Stimulated activated CD4-positive, alpha-beta T cell treated with anti-CD3 and anti-CD28 coated beads, TNF-alpha, amount 100 ng/mL, for 48 hours (primary cell): Measurements from ENCODE around the gene CCDC179.
A peak's percentile ranks its signal among the peaks of the same experiment; 100 is the strongest.

ENCODE experiments used
- DNase-seq, 3 donors: peaks; one replicate each; pipeline ENCODE4 v3.0.0-alpha.2; 2020; ENCODE audit warnings: low read depth in 3 of 3

Gene CCDC179

DNA sequence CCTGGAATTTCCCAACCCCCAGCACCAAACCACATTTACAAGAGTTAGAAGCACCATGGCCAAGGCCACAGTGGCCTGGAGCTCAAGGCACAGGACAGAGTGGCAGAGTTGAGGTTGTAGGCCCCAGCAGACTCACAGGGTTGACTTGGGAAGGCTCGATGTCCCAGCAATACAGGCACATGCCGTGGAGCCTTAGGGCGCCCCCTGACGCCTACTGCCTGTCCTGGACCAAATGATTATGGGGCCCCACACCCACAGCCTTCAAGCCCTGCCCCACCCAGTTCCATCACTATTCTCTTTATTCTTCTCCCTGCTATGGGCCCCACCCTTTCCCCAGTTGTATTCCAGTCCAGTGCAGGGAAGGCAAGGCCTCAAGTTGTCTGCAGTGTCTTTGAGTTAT is at the start of gene CCDC179:
Gene CCDC179, minus strand, starts transcription at position 234 of the 400 bp plus-strand sequence. Its CDS starts 53 bp downstream, at position 181.
- DNase-seq, result no peak

DNA sequence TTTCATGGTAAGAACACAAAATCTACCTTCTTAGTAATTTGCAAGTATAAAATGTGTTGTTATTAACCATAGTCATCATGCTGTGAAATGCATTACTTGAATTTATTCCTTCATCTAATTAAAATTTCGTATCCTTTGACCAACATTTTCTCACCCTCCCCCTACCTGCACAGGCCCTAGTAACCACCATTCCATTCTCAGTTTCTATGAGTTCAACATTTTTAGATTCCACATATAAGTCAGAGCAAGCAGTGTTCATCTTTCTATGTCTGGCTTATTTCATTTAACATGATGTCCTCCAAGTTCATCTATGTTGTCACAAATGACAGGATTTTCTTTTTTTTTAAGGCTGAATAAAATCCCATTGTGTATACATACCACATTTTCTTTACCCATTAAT is 43.5 kb upstream of the CCDC179 start:
- no peak for DNase-seq

DNA sequence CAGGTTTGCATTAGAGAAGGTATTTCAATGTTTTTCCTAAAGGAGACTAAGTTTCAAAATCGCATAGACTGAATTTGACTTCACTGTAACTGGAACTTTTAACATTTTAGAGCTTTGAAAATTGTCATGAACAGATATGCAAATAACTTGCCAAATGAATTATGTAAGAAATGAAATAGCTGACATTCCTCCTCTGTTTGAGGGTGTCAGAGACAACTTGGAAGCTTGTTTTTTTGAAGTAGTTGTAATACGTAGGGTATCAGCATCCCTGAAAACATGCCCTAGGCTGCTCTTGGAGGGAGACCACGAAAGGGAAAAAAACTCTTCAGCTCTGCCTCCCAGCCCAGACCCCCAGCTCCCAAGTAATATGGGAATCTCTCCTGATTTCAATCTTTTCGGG is 41.3 kb upstream of the CCDC179 start:
- DNase-seq, result no peak

DNA sequence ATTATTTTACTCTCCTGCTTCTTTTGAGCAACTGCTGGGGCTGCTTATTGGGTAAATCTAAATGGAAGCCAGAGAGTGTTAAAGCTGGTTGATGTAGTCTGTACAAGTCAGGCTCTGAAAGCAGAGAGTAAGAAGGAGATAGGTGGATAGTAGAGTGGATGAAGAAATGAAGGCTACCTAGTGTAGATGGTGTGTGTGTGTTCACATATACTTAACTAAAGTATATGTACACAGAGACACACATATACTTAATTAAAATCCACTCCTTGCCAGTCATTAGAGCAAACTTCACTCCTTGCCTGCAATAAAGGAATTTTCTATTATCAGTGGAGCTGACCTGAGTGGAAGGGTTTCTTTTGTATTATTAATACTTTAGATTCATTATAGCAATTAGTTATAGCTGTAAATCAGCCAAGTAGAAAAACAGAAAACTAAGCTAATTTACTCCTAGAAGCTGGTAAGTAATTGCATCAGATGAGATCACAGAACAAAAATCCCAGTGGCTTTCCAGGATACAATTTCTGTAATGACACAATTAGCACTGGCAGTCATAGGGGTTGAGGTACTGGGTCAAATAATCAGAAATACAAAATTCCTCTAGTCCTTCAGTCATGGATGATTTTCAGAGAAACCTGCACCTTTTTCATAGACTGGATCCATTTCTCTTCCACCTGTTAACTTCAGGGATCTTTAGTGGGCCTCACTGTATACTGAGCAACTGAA is 40.7 kb upstream of the CCDC179 start:
- DNase-seq, result no peak

DNA sequence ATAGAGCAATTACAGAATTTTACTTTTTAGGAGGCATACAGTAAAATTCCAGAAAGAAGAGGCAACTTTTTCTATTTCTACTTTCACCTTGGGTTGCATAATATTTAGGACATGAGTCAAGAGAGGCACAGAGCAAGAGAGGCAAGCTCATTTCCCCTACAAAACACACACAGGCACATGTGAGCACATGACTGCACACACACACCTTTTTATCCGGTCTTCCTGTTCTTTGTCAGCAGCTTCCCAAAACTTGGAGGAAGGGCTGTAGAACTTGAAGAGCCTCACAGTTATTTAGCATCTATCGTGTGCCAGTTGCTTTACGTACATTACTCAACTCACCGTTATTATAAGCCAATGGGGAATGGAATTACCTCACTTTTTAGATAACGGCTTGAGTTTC is 37.8 kb upstream of the CCDC179 start:
- no peak for DNase-seq

DNA sequence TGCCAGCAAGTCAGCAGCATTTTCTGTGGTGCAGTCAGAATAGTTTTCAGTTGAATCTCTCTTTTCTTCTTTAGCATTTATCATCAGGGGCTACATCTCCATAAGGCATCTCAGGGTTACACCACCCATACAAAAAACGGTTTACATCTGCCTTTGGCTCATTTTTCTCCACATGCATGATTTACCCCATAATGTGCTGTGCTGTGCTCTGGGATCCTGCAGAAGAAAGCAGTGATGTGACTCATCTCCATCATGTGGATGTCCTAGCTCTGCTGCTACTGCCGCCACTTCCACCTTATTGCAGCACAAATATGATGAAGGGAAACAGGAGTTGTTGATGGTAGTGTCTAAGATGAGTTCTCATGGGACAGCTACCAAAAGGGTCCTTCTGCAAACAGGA is 30.0 kb upstream of the CCDC179 start:
- DNase-seq, result no peak

DNA sequence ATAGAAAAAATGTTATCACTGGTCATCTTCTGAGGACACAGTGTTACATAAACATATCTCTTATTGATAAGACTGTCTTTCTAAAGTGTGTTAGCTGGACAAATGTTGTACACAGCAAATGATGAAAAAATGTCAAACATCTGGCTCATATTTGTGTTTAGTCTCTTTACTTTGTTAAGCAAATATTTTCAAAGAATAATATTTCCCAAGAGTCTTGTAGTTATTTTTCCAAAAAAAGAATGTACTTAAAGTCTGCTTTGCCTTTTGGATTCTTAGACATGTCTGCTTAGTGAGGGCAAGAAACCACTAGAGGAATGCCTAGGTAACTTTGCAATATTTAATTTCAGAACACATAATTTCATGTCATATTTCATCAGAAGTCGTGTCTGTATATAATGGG is 23.9 kb upstream of the CCDC179 start:
- DNase-seq, result no peak

DNA sequence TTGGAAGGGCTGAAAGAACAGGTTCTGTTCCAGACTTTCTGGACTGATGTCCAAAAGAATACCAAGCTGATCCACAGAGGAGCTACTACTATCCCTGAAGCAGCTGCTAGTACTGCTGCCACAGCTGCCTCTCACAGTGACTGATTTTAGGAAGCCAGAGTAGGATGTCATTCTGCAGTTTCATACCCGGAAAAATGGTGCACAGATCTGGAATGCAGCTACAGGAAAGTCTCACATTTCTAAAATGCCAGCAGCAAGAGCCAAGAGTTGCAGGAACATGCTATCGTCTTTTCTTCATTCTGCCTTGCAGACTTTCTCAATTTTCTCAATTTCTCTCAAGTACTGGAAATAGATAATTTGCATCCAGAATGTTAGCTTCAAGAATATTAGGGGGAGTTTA is 19.4 kb upstream of the CCDC179 start:
- DNase-seq, result no peak

DNA sequence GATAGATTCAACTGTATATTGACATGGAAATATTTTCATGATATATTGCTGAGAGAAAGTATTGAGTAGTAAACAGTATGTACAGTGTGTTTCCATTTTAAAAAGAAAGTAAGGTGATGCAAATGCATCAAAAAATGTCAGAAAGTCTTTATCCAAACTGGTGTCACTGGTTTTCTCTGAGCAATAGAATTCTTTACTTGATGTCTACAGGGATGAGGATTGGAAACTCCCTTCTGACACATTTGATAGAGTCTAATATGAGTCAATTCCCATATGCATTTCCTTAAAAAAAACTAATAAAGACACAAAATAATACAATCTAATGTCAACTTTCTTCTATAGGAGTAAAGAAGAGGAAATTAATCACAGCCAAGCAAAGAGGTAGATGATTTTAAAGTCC is 18.3 kb upstream of the CCDC179 start:
- no peak for DNase-seq

DNA sequence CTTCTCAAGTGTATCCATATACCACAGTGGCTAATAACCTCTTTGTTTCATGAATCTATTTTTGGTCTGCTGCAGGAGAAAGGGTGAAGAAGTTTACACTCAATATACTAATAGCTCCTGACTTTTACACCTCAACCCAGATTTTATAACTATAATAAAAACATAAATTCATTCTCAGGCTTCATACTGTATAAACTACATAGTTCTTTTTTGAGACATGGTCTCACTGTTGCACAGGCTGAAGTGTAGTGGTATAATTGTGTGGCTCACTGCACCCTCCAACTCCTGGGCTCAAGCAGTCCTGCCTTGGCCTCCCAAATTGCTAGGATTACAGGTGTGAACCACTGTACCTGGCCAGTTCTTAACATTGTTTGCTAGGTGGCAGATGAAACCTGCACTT is 17.8 kb upstream of the CCDC179 start:
- DNase-seq, result no peak

DNA sequence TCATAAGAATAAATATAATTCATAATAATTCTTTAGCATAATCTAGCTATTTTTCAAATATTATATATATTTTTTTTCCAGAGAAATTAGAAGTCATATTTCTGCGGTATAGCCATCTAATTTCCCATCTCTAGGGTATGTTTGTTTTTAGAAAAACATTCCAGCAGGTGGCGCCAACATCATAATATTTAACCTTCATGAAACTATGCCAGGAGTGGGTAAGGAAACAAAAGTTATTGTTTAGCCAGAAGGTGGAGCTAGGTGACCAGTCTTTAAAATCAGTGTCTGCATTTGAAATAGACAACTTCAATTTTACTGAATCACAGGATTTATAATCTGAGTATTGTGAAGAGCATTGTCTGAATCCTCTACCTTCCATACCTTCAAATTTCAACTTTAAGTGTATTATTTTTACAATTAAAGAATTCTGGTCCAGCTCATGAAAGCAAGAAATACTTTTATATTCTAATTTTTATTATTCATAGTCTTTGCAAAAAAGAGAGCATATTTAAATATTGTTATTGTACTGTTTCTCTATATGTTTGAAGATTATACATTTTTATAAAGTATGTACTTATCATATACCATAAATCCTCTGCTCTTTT is 15.7 kb upstream of the CCDC179 start:
- peak; percentile 9 to 49 (median 34) for DNase-seq

DNA sequence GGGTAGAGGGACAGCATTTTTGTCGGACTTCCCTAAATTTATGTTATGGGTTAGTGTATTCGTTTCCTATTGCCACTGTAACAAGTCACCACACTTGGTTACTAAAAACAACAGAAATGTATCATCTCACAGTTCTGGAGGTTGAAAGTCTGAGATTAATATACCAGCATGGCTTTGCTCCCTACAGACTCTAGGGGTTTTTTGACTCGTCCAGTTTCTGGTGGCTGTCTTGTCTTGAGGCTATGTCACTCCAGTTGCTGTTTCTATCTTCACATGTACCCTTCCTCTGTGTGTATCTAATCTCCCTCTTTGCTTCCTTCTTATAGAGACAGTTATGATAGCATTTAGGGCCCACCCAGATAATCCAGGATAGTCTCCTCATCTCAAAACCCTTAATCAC is 9.1 kb upstream of the CCDC179 start:
- DNase-seq, result no peak

DNA sequence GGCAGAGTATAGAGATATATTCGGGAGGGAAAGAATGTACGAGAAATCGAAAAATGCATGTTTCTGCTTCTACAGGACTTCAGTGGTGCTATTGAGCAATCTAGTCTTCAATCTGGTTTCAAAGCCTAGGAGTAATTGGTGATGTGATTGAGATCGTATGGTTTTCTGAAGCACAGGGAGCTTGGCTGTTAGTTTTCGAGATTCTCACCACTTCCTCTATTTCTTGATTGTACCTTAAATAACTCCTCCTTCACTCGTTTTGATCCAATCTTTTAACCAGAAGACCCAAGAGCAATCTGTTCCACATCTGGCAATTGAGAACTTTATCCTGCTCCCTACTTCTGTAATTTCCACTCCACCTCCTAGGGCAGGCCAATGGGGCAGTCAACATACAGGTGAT is 518 bp downstream of the CCDC179 start:
- no peak for DNase-seq

DNA sequence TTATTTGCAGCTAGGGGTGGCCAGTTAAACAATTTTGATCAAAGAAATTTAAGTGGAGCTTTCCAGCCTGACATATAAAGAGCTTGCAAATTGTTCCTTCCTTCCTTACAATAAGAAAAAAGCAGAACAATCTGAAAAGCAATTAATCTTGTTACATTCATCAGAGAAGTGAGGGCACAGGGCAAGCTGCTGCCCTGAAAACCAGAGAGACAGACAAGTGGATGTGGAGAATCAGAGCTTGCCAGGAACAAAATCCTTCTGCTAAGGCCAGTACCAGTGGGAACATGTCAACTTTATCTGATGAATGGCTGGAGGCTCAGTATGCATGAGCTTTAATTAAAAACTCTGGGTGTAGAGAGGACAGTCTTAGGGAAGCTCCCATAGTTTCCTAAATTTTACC is 8.8 kb downstream of the CCDC179 start:
- no peak for DNase-seq

DNA sequence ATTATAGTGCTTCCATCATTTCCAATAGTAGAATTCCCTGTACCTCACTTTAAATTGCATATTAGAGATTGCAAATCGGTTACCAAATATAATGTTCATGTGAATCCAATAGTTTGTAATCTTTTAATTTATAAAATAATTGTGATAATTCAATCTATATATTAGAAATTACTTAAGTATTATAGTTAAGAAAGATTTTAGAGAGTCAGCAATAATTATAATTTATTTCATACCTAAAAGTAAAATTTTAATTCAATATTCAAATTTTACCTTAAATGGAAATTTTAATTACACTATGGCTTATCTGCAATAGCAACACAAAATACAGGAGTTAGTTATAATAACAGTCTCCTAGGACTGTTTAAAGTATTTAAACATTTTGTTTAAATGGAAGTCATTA is 13.5 kb downstream of the CCDC179 start:
- no peak for DNase-seq

DNA sequence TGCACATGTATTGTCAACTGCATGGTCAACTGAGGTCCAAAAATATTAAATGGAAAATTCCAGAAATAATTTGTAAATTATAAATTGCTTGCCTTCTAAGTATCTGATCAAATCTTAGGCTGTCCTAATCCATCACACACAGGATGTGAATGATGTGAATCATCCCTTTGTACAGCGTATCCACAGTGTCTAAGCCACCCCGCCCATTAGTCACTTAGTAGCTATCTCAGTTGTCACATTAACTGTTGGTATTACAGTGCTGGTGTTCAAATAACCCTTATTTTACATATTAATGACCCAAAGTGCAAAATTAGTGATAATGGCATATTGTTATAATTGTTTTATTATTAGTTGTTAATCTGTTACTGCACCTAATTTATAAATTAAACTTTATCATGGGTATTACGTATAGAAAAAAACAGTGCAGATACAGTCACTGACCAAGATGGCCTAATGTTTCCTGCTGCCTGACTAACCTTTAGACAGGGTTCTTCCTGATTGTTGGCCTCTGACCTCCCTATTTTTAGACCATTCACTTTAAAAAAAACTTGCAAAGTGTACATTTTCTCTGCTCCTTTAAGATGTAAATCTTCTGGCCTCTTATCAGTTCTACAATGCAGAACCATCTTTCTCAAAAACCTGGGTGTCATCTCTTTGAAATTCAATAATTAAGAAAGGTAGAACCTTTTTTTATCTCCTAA is 27.8 kb downstream of the CCDC179 start:
- DNase-seq, result peak in 1 of 3 donors; percentile 3

DNA sequence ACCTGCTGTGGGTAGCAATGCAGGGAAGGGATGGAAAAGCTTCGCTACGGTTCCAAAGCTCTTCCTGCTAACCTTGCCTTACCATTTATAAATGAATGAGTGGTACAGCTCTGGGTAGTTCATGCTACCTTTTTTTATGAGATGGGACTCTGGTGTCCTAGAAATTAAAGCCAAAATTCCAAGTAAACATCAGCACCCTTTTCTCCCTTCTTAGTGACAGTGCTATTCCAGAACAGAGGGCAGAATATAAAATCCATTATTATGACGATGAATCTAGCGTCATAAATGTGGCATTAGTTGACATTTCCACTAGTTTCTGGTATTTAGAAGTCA is 30.2 kb downstream of the CCDC179 start:
- no peak for DNase-seq

DNA sequence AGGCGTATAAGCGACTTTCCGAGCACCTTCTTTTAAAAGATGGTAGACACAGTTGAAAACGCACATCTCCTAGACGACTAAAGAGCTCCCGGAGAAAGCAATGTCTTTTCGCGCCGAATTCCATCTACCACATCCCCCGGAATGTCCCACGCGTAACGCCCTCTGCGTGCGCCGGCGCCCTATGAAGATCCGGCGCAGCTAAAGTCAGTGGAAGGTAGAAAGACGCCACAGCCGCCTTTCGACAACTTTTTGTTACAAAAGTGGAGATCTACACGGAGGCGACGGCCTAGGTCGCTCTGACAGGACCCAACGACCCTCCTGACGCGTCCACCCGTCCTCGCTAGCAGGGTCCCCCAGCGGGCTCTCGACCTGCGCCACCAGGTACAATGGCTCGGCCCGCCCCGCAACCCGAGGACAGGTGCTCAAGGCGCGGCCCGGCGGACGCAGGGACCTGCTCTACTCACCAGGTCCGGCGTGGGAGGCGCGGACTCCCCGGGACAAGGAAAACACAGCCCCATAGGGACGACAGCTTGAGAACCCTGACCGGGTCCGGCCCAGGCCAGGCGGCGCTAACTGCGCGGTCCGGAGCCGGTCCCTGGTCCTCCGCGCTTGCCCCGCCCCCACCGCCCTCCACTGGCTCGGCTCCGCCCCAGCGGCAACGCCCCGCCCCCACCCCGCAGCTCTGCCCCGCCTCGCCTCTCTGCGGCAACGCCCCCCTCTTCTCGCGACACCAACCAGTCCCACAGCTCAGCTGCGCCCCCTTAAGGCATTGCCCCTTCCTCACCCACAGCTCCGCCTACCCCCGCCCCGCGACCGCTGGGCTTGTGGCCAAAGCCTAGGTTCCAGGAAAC is 30.8 kb downstream of the CCDC179 start, which contains the start of gene SVIP:
Gene SVIP, minus strand, starts transcription at position 571 of the 851 bp plus-strand sequence. Its CDS starts 53 bp downstream, at position 518.
- peak; percentile 83 to 98 (median 90) for DNase-seq

DNA sequence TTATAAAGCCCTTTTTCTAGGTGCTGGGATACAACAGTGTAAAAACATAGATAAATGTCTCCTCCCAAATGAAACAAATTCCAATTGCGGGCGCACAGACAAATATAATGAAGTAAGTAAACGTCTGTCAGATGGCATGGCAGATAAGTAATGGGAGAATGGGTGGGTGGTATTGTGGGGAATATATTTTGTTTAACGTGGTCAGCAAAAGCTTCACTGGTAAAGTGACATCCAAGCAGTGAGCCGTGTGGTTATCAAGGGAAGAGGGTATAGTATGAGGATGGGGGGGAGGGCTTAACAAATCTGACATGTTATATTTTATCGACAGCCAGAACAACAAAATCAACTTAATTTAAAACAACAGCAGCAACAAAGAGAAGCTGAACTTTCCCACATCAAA is 31.9 kb downstream of the CCDC179 start:
- no peak for DNase-seq

DNA sequence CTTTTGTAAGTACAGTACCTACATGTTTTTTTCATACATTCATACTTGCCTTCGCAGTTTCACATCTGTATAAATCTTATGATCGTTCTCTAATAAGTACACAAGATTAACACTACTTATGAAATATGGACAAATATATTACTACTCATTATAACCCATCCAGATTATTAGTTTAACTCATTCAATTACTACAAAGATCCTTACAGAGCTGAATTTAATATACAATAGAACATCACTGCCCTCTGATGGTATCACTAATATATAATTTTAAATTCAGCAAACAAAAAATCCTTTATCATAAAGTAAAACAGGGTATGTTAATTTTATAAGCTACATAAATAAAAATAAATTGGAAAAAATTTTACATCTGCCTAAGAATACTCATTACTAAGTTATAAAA is 38.1 kb downstream of the CCDC179 start:
- DNase-seq, result no peak

DNA sequence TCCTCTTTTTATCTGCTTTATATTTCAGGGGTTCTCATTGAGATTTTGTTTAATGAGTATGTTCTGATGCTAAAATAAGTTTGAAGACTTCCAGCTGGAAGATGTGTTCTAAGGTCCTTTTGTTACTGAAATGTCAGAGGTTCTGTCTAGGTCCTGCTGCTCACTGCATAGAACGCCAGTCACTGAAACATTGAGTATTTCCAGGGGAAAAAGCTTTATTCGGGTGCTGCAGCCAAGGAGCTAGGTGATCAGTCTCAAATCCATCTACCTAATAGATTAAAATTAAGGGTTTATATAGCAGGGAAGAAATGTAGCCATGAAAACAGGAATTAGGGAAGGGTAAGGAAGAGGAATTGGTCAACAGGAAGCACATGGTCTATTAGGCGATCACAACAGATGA is 50.4 kb downstream of the CCDC179 start:
- DNase-seq, result no peak

DNA sequence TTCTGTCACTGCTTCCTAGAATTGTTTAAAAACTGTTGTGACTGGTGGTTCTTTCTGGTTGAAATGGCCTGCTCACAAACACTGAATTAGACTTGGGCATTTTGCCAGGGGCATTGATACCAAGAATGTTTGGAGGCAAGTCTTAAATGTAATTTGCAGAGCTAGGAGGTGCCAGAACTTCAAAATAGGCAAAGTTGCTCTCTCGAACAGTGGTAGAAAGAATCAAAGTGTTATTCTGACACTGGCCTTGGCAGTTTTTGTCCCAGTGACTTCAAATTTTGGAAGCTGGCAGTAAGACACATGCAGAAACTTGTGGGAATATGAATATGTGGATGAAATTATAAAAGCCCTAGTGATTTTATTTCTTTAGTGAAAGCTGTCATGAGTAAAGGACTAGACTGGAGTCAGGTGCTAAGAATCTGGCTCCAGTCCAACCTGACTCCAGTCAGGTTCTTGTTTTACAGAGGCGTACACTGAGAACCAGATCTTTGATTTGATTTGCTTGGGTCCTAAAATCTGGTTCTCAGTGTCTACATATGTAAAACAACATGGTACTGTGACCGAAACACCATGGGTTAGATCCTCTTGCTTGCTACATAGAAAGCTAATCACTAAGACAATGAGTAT is 51.6 kb downstream of the CCDC179 start:
- no peak for DNase-seq
